GM15510 (cell line): ENCODE measurements around the gene ACOX3.

Experiments used
- POLR2A ChIP-seq: IDR thresholded peaks from 3 replicates; pipeline ENCODE4 v1.6.1; 2011; ENCODE audit warnings: borderline replicate concordance; ENCODE audit not compliant: insufficient read length; ENCODE audit errors: extremely low read depth

Gene ACOX3

DNA sequence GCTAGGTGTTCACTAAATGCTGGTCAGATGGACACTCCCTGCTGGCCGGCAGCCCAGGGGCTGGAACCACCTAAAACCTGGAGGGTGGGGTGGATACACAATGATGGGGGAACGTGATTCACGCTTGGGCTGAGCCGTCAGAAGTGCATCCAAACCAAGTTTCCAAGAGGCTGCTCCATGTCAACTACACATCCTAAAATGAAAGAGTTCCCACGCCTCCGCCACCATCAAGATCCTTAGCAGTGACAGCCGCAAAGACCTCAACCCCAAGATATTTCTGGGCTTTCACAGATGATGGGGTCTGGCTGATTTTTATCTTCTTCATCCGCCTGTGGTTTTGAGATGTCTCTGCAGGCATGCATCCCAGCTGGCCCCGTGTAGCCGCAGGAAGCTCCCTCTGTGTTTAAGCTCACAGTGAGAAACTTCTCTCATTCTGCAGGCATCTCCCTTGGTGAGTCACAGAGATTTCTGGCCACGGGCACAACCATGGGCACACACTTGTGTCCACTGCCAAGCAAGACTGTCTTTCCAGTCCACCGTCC, 86.5 kb downstream of the ACOX3 start:
- no peak for TF ChIP-seq POLR2A

DNA sequence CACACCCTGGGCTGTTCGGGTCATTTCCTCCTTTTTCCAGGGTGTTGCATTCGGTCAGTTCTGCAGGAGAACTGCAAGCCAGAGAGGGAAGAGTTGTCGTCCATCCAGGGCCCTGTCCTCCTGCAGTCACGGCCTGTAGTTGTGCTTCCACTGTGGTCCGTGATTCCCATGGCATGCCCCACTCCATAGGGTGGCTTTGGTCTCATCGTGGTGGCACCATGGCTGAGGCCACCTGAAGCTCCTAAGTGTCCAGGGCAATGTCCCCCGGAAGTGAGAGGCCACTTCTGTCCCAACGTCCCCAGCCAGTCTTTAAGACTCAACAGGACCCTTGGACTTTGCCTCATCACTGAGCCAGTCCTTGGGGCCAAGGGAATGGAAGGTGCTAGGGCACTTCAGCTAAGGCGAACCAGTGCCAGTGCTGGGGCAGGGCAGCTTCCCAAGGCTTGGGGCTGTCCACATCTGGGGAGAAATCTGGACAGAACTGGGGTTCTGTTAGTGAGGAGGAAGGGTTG, 87.3 kb downstream of the ACOX3 start:
- TF ChIP-seq POLR2A = no peak

DNA sequence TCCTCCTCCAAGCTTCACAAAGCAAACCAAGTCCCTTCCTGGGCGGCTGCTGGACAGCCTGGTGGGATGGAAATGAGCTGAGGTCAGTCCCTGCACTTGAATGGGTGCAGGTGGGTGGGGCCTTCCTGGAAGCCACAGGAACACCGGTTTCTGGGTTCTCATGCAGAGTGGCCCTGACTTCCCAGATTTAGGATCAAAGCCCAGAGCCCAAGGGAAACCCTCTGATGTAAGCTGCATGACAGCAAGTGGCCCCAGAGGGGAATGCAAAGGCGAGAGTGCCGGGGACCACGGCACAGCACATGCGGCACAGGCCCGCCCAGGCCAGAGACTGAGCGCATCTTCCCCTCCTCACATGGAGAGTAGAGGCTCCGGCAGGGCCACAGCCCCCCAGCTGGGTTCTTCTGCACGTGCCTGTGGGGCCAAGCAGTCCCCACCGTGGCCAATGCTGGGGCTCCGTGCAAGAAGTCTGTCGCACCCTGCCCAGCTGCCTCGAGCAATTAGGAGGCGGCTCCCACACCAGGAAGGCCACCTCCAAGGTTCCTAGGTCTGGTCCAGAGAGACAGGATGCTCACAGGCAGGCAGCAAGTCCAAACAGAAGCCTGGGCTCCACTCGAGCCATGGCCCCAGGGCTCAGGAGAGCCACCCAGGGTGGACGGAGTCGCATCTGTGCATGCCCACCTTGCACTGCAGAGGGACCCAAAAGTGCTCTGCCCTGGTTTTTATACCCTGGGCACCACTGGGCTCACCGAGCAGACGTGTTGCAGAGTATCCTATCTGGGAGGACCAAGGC, 88.0 kb downstream of the ACOX3 start:
- TF ChIP-seq POLR2A = no peak

DNA sequence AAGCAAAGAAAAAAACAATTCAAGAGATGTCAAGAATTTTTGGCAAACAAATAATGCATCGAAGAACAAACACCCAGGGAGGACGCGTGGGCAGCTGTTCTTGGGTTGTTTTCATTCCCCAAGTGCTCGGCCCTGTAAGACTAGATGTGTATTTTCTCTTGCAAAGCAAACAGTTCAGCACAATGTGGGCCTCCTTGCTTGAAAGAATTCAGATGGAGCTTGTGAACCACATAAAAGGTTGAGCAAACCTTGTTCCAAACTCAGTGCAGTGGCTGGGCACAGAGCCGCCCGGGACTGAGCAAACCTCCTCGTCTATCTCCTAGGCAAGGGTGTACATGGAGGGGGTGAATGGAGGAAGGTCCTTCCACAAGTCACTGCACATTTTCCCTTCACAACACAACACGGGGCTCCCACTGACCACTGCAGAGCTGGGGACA, 88.6 kb downstream of the ACOX3 start:
- no peak for TF ChIP-seq POLR2A

DNA sequence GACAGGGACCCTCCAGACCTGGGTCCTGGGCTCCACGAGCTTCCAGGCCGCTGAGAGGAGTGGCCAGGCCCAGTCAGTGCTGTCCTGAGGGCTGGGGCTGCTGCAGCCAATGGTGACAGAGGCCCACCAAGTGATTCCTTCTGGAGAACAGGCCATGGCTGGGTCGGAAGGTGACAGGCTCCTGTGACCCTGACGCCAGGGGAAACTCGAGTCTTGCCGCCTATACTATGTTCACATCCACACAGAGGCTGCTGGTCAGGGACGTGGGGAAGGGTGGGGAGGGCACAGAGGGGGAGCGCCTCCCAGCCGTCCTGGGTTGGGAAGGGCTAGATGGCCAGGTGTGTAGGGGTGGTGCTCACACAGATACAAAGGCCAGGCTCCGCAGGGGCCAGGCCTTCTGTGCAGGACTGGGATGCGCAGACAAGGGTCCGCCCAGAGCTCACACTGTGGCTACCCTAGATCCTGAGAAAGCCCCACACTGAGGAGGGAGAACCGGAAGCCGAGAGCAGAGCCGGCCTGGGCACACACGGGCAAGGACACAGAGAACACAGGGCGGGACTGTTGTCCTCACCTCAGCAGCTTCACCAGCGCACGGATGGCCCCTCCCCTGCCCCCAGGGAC, 89.6 kb downstream of the ACOX3 start:
- TF ChIP-seq POLR2A = no peak

DNA sequence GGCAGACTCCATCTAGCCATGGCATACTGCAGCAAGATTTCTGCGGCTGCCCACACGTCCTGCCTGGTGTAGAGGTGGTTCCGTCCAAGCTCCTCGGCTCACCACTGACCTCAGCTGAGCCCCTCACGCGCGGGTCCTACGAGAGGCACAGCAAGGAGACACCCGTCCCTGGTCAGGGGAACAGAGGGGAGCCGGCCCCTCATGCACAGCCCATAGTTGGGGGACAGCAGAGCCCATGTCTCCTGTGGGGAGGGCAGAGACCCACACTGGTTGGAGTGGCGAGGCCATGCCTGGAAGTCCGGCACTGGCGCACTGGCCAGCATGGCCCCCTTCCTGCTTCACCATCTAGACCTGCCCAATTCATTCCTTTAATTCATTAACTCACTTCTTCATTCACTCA, 90.2 kb downstream of the ACOX3 start:
- no peak for TF ChIP-seq POLR2A

DNA sequence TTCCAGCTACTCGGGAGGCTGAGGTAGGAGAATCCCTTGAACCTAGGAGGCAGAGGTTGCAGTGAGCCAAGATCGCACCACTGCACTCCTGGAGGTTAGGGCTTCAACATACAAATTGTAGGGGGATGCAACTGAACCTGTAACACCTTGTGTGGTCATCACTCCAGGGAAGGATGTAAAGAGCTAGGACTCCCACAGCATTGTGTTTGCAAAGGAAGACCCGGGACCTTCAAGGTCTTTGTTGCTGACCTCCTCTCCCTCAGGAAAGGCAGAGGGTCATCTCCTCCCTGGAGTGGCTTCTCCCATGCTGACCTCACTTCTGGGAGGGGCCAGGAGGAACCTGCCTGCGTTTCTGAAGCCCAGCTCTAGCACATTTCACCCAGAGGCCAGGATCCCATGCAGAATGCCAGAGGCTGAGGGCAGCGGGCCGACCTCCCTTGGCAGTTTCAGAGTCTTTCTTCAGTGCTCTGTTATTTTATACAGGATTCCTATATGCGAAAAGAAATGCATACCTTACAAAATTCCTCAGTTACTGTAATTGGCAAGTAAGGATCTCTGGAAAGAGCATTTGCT, 90.8 kb downstream of the ACOX3 start:
- TF ChIP-seq POLR2A = no peak

DNA sequence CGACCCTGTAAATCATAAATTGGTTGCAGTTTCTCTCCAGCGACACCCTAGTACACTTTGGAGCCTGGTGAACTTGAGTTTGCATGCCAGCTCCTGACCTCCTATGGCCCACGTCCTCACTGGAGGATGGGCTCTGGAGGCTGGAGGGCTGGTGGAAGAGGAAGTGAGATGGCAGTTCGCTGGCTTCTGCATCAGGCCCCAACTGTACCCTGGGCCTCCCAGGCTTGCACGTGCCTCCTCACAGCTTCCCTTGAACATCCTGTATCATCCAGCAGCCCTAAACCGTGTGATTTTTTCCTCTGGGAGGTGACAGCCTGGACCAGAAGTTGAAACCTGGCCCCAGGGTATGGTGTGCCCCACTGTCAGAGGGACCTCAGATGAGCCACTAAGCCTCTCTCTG, 92.5 kb downstream of the ACOX3 start:
- TF ChIP-seq POLR2A = no peak

DNA sequence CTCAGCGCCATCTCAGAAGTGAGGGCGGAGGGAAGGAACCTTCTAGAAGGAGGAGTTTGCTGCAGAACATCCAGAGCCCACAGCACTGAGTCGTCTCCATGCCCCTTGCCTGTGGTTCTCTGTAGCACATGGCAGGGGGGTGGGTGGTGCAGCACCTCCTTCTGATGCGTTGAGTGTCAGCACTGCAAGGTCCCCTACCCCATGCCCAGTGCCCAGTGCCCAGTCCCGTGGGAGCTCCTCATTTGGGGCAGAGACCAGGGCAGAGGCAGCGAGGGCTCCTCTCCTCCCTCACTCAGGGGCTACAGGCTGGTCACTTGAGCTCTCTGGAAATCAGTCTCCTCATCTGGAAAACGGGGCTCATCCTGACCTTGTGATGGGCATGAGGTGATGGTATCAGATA, 92.9 kb downstream of the ACOX3 start:
- TF ChIP-seq POLR2A = no peak

DNA sequence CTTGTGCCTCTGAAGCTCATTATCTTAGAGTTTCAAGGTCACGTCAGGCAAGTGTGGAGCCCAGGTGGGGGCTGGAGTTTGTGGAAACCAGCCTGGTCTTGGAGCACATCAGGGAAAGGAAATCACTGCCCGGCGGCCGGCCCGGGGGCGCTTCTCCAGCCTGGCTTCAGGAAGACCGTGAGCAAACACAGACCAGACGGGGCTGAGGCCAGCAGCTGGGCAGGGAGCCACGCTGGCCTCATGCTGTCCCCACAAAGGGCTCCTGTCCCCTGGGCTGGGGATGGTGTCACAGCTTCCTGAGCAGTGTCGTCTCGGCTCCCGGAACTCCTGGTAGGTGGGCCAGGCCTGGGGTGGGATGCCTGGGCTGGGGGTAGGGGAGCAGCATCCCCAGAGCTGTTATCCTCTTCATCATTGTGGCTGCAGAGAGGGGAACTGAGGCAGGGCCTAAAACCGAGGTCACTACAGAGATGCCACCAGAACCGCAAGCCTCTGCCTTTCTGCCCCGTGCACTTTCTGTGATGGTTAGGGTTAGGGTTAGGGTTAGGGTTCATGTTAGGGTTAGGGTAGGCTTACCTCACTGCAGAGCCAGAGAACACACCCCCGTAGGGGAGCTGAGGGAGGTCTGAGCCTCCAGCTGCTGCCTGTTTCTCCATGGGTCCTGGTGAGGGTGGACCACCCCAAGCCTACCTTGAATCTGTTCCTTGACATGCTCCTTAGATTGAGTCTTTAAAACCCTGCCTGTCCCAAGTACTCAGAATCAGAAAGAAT, 93.5 kb downstream of the ACOX3 start:
- no peak for TF ChIP-seq POLR2A

DNA sequence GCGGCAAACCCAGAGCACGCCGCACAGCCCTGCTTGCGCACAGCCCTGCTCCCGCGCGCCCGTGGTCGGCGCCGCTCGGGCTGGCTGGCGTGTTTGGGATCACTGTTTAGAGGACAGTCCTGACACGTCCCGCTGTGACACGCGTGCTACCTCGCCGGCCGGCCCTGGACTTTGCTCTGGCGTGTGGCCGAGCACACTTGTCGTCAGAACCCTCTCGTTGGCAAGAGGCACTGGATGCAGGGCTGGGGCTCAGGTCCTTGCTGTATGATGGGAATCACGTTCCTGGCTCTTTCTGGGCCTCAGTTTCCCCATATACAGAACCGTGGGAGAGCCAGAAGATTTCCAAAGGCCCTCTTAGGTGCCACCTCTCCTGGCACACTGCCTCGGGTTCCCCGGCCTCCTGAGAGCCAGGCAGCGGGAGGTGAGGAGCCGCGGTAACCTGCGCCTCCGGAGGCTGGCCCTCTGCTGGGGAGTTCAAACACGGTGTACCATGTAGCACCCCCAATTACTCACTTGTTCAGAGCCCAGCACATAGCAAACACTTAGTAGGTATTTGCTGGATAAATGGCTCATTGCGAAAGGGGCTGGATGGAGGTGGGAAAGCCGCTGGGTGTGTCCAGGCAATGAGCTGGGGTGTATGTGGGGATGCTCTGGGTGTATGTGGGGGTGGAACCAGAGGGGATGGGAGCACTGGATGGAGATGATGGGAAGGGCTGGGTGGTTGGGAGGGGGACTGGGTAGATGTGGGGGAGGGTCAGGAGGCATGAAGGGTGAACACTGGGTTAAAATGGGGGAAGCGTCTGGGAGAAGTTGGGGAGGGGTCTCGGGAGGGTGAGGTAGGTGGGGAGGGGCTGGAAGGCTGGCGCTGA, 94.3 kb downstream of the ACOX3 start:
- no peak for TF ChIP-seq POLR2A

DNA sequence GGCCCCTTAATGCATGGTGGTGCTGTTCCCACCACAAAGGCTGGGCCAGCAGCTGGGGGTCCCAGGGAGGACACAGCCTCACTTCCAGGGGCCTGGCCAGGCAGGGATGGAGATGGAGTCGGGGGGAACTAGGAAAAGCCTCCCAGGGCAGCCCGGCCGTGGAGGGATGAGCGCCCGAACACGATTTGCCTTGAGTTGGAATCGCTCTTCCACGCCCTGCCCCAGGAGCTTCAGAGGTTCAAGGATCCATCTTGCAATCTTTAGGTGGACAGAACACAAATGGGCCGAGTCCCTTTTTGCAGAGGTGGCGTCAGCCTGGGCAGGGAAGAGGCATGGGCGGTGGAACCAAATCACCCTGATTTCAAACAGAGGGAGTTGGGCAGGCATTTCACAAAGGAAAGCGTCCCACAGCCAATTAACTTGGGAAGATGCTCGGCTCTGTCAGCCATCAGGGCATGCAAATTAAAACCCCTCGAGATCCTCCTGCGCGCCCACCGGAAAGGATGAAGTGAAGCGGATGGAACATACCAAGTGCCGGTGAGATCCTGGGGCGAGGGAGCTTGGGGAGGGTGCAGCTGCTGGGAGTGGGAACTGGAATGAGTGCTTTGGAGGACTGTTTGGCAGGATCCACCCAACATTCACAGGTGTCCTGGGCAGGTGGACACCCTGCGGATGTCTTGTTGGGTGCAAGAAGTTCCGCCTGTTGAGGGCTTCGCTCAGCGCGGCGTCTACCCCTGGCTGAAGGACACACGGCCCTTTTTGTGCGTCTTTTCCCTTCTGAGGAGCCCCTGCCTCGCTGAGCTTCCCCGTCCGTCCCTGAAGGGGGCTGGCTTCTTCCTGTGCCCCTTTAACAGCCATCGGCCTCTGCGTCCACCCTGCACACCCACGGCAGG, 95.2 kb downstream of the ACOX3 start:
- no peak for TF ChIP-seq POLR2A

DNA sequence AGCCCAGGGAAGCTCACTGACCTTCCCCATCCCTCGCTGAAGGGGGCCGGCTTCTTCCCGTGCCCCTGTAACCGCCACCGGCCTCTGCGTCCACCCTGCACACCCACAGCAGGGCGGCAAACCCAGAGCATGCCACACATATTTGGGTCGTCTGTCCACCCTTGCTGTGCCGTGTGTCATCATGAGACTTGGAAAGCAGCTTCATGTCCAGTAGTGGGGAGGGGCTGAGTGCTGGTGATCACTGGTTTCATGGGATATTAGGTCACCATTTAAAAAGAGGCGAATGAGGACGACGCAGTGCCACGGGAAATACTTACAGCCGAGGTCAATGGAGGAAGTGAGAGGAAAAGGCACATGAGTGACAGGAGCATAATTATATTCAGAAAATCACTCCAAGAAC, 96.1 kb downstream of the ACOX3 start:
- TF ChIP-seq POLR2A = no peak
